OCI-LY7 (cell line): ENCODE data around the gene SLAMF6. TPM values are rescaled to one million over a fixed set of nuclear protein-coding genes. Genes with fewer than 3 reads are reported as not detected.

ENCODE experiments used
- Bru-seq: library from RNA; stranded (reverse); fragments of 400-500 nt; gene quantifications from one replicate; lab custom pipeline; 2021; lab: Mats Ljungman, UMichigan
- BruChase-seq, 2 experiments: library from RNA; stranded (reverse); fragments of 400-500 nt; gene quantifications; one replicate each; lab custom pipeline; 2021; lab: Mats Ljungman, UMichigan
- BruUV-seq: library from RNA; stranded (reverse); fragments of 400-500 nt; replicated peaks from 2 replicates; lab custom pipeline; 2021; lab: Mats Ljungman, UMichigan
- CTCF ChIA-PET: fragments of 300-600 bp; sonication (Branson Sonifier 250); formaldehyde crosslinking; loops from one replicate; lab custom pipeline; 2022; ENCODE audit warnings: antibody characterized with exemption; ENCODE audit not compliant: unreplicated experiment; lab: Charles Lee
- POLR2A ChIA-PET: fragments of 300-600 bp; sonication (Branson Sonifier 250); formaldehyde crosslinking; loops from one replicate; lab custom pipeline; 2022; ENCODE audit warnings: antibody characterized with exemption; lab: Charles Lee
- DNase-seq: peaks from one replicate; pipeline ENCODE4 v3.0.0-alpha.2; 2015; ENCODE audit warnings: low spot score
- H2AFZ ChIP-seq: fragments of 200-600 bp; sonication (generic), shearing (Covaris generic); 2 replicates; pipeline ENCODE4 v1.6.1; 2014; ENCODE audit warnings: mild to moderate bottlenecking, antibody characterized with exemption, low read length, moderate library complexity
- H3K27ac ChIP-seq: fragments of 200-600 bp; sonication (generic); 2 replicates; pipeline ENCODE4 v1.5.1; 2014; ENCODE audit warnings: mixed run types, low read depth, mild to moderate bottlenecking, moderate library complexity, low read length, inconsistent platforms; ENCODE audit not compliant: poor library complexity, severe bottlenecking
- H3K36me3 ChIP-seq: fragments of 200-600 bp; sonication (generic); 2 replicates; pipeline ENCODE4 v1.6.1; 2014; ENCODE audit warnings: mild to moderate bottlenecking, antibody characterized with exemption, low read length, moderate library complexity, mixed read lengths; ENCODE audit not compliant: insufficient read depth
- H3K4me1 ChIP-seq: fragments of 200-600 bp; sonication (generic); 2 replicates; pipeline ENCODE4 v1.5.1; 2014; ENCODE audit warnings: mild to moderate bottlenecking, low read length; ENCODE audit not compliant: insufficient read depth, poor library complexity, severe bottlenecking
- H3K4me2 ChIP-seq: fragments of 200-600 bp; sonication (generic); 2 replicates; pipeline ENCODE4 v1.6.1; 2014; ENCODE audit warnings: mild to moderate bottlenecking, low read length
- H3K4me3 ChIP-seq: fragments of 200-600 bp; sonication (generic); 2 replicates; pipeline ENCODE4 v1.5.1; 2014; ENCODE audit warnings: mild to moderate bottlenecking, low read depth, low read length; ENCODE audit not compliant: poor library complexity, severe bottlenecking
- H3K79me2 ChIP-seq: fragments of 200-600 bp; sonication (generic); 2 replicates; pipeline ENCODE4 v1.6.1; 2016; ENCODE audit warnings: low read depth, mild to moderate bottlenecking, low read length, moderate library complexity, mixed read lengths; ENCODE audit not compliant: insufficient read depth
- H3K9me2 ChIP-seq: fragments of 200-600 bp; sonication (generic); 2 replicates; pipeline ENCODE4 v1.6.1; 2016; ENCODE audit warnings: mild to moderate bottlenecking, low read length, mixed read lengths; ENCODE audit not compliant: insufficient read depth
- H3K9me3 ChIP-seq: fragments of 200-600 bp; sonication (generic); 2 replicates; pipeline ENCODE4 v1.6.1; 2014; ENCODE audit warnings: mild to moderate bottlenecking, mixed run types, low read length, mixed read lengths
- H4K20me1 ChIP-seq: fragments of 200-600 bp; sonication (generic); 2 replicates; pipeline ENCODE4 v1.6.1; 2014; ENCODE audit warnings: mild to moderate bottlenecking, antibody characterized with exemption, low read length, moderate library complexity, mixed read lengths; ENCODE audit not compliant: insufficient read depth
- CTCF ChIP-seq: fragments of 200-600 bp; sonication (generic); conservative IDR thresholded peaks from 2 replicates; pipeline ENCODE4 v1.5.1; 2014; ENCODE audit warnings: mild to moderate bottlenecking, antibody characterized with exemption, low read length, moderate library complexity, mixed read lengths
- EZH2phosphoT487 ChIP-seq: fragments of 200-600 bp; sonication (generic); IDR thresholded peaks from 2 replicates; pipeline ENCODE4 v1.6.1; 2018; ENCODE audit warnings: low read depth, borderline replicate concordance, mild to moderate bottlenecking, mixed run types, antibody characterized with exemption, low read length, moderate library complexity, mixed read lengths
- intact Hi-C: fragments of 100-400 bp; cut with micrococcal nuclease; formaldehyde crosslinking; loops from one replicate; pipeline ENCODE4 v1.10.0; 2022; ENCODE audit not compliant: unreplicated experiment
- long read RNA-seq: library from polyadenylated mRNA; stranded (forward); transcript quantifications from one replicate; pipeline ENCODE4 v2.0.0, GENCODE V29; 2022
- total RNA-seq, 2 experiments: library from RNA; depleted of rRNA in 1 of 2; stranded (reverse); fragments of >200 nt in 1 of 2; shearing (Covaris generic) in 1 of 2; gene quantifications; 2 replicates each; pipeline ENCODE4 v1.2.3, GENCODE V29; 2014 to 2022

The SLAMF6 gene
- 39.8 and 43.0 TPM in 2 replicates for total RNA-seq (2014; rRNA removed; shearing (Covaris generic))
- 65.1 and 72.4 TPM in 2 replicates for total RNA-seq (2022)
- percentile 92 among the genes with signal in this experiment for Bru-seq, nascent RNA
- BruChase-seq, experiment 1, labeled RNA remaining after a 6-hour chase = percentile 85 among the genes with signal in this experiment
- BruChase-seq, experiment 2, labeled RNA remaining after a 2-hour chase = percentile 85 among the genes with signal in this experiment
- long read RNA-seq, transcript SLAMF6-201 (7 exons, 730 nt) = minor isoform, 8 of 60 reads
- long read RNA-seq, transcript SLAMF6-203 (8 exons, 2,743 nt) = minor isoform, 10 of 60 reads
- long read RNA-seq, transcript SLAMF6-202 (8 exons, 2,712 nt) = major isoform, 17 of 60 reads
- long read RNA-seq, partial matches to known transcripts = 11 of 60 reads
- long read RNA-seq, other reads (novel, unspliced or antisense) = 14 of 60 reads

GRCh38 chr1:160522622-160523345 is at the start of gene SLAMF6:
Gene SLAMF6, minus strand, starts transcription at chr1:160523255. Its CDS starts 63 bp downstream, at chr1:160523192.
- Histone ChIP-seq H3K9me2 (no peaks in the 10 kb centered on the region), H3K9me3 (peaks cover 13% of the 10 kb centered on the region; the same call in 1 of the 2 replicates), H3K27ac (peak within 1 kb of the TSS; percentile 98), H3K4me2 (peak within 1 kb of the TSS; percentile 92), H2AFZ (peak within 1 kb of the TSS; percentile 74; the same call in 1 of the 2 replicates), H4K20me1 (no peaks in the 10 kb centered on the region), H3K4me1 (peaks cover 45% of the 10 kb centered on the region), H3K79me2 (peaks cover 48% of the 10 kb centered on the region), H3K4me3 (peak within 1 kb of the TSS; percentile 83), H3K36me3 (peaks cover 9% of the 10 kb centered on the region)
- ChIA-PET CTCF (interaction anchor here (0.6 to 1.4 kb wide), 4 partner anchors 17 to 318 kb away, joined by 3 to 5 read pairs (median 4); no protein-coding TSS in a partner anchor), POLR2A (interaction anchor here (0.6 to 2.8 kb wide), 25 partner anchors 9 to 190 kb away, joined by 3 to 24 read pairs (median 4); no protein-coding TSS in a partner anchor)
- peak; percentile 81 for DNase-seq
- intact Hi-C loops = loop anchor here (1.0 to 5.0 kb wide), 6 partner anchors 18 to 188 kb away; partner anchors contain the start of gene CD48
- TF ChIP-seq EZH2phosphoT487 (no peak), CTCF (no peak)
- TSS peak; percentile 86 for BruUV-seq

- Histone ChIP-seq H3K4me2 (no peak overlapping the region), H3K79me2 (peaks cover 30% of the 10 kb centered on the region; the same call in 1 of the 2 replicates), H4K20me1 (no peaks in the 10 kb centered on the region), H3K36me3 (peaks cover 47% of the 10 kb centered on the region), H3K4me3 (no peak overlapping the region), H3K4me1 (peaks cover 63% of the 10 kb centered on the region), H3K9me2 (no peaks in the 10 kb centered on the region), H2AFZ (no peak overlapping the region), H3K27ac (no peak overlapping the region), H3K9me3 (no peaks in the 10 kb centered on the region)
- intact Hi-C loops = no loop called here
- POLR2A ChIA-PET = no interaction called here
- DNase-seq = no peak
- TF ChIP-seq CTCF (no peak), EZH2phosphoT487 (no peak)
- no TSS peak for BruUV-seq
- CTCF ChIA-PET = no interaction called here
Measured at GRCh38 chr1:160570840-160571239, 47.8 kb upstream of the SLAMF6 start.
